Embryonic facial prominence (tissue), 1 donor: Measurements from ENCODE around the gene SMIM24.

Experiments used
- DNase-seq: peaks from one replicate; pipeline ENCODE4 v3.0.0-alpha.2; 2016; ENCODE audit errors: extremely low spot score

SMIM24 gene

DNA sequence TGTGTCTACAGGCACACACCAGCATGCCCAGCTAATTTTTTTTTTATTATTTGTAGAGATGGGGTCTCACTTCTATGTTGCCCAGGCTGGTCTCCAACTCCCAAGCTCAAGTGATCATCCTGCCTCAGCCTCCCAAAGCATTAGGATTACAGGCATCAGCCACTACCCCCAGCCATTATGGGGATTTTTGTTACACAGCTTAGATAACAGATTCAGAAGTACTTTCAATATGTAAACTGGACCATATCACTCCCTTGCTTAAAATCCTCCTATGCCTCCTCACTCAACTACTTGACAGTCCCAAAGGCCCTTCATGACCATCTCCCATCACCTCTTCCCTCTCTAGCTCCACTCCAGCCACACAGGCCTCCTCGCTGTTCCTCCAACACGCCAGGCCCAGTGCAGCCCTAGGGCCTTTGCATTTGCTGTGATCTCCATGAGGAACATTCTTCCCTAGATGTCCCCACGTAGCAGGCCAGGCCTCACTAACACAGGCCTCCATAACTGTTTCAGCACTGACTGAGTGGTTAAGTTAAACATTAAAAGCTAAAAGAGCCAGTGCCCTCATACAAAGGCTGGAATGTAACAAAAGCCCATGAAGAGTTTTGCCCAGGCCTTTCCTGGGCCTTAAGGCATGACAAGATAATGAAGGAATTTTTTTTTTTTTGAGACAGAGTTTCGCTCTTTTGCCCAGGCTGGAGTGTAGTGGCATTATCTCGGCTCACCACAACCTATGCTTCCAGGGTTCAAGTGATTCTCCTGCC lies 17.6 kb upstream of the SMIM24 start:
- DNase-seq = no peak

DNA sequence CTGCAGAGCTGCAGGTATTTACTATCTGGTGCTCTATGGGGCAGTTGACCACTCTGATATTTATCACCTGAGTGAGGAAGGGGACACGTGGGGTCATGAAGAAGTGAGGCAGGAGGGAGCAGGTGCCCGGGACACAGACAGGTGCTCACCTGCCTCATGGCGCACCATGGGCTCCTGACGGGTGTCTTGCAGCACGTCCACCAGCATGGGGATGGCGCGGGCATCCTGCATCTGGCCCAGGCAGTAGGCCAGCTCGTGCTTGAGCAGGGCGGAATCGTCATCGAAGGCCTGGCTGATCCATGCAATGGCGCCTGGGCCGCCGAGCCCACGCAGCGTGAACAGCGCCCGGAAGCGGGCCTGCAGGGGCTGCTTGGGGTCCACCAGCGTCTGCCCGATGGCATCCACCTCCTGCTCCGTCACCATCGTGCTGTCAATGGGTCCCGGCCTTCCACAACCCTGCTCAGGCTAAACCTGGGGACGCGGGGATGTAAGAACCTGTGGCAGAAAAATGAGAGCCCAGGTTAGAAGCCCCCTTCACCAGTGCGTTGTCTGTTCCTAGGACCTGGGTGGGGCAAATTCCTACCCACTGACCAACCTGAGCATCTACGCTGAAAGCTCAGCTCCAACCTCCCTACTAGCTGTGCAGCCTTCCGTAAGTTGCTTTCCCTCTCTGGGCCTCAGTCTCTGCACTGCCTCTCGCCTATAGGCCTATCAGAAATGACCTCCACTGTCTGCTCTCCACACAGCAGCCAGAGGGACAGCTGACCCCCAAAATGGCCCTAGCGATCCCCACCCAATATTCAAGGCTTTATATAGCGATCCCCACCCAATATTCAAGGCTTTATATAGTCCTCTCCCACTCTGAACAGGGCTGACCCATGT lies 16.3 kb upstream of the SMIM24 start:
- DNase-seq = no peak

DNA sequence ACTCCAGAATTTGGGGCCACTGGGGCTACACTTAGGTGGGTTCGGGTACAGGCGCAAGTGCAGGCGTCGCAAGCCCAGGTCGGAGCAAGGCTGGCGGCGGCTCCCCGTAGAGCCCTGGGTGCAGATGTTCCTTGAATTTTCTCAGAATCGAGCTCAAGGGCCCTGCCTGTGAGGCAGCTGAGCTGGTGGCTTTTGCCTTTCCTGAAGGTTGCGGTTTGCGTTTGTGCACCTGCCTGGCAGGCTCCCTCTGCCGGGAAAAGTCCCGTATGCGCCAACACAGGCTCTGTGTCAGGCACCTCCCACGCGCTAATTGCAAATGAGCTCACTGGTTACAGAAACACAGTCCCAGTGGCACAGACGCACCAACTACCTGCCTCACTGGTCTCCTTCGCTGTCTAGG lies 14.2 kb upstream of the SMIM24 start:
- no peak for DNase-seq

DNA sequence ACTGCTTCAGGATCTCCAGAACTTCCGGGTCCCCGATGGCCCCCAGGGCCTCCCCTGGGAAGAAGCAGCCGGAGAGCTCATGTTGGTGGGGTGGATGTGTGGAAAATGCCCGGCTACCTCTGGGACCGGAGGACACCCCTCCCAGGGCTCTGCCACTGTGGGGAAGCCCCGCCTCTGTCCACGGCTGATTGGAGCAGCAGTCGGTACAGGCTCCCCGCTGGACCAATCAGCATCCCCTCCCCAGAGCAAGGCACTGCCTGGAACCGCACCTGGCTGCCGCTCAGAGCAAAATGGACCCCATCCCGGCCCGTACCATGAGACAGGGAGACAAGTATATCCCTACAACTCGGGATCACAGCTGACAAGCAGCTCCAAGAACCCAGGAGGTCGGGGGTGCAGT lies 13.7 kb upstream of the SMIM24 start:
- no peak for DNase-seq

DNA sequence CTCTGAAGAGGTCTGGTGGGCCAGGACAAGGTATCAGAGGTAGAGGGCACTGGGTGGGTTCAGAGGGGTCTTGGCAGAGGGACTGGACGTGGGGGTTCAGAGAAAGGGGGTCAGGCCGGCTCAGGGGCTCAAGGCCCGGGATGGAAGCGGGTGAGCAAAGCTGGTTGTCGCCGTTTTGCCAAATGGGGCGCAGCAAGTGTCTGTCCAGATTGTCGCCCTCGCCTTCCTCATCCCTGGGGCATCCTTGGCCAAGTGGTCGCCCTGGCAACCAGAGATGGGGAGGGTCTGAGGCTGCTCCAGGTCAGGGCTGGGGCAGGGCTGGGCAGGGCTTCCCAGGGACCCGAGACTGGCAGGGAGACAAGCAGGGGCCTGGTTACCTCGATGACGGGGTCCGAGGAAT lies 13.3 kb upstream of the SMIM24 start:
- DNase-seq = no peak

DNA sequence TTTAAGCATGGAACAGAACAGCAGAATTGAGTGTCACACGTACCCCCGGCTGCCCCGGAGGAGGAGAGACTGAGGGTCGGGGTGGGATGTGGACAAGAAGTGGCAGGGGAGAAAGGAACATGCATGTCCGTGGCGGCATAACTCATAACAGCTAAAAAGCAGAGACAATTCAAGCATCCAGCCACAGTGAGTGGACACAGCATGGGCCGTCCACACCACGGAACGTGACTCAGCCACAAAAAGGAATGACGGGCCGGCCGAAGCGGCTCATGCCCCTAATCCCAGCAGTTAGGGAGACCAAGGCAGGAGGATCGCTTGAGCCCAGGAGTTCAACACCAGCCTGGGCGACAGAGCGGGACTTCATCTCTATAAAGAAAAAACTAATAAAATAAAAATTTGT lies 12.6 kb upstream of the SMIM24 start:
- DNase-seq = no peak

DNA sequence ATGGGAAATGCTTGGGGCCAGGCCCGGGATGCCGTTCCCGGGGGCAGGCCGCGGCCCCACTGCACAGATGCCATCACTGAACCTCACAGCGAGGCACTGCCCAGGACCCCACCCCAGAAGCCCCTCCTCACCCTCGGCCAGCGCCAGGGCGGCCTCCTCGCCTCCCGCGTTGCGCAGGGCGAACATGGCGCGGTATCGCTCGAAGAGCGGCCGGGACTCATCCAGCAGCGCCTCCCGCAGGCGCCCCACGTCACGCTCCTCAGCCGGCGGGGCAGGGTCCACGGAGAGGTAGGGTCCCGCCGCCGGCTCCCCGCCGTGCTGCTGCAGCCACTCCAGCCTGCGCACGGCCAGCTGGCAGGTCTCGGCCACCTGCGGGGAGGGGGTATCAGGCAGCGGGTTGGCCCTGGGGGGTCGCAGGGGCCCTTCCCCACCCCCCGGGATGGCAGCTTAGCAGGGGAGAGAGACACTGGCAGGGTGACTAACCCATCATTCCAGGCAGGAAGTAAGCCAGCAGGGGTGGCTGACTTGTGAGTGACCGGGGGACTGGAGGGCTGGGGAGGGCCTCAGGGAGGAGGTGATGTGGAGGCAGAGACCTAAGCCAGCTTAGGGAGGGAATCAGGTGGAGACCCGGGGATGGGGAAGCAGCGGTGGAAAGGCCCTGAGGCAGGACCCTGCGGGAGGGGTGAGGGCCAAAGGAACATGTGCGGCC lies 12.0 kb upstream of the SMIM24 start:
- DNase-seq = no peak

DNA sequence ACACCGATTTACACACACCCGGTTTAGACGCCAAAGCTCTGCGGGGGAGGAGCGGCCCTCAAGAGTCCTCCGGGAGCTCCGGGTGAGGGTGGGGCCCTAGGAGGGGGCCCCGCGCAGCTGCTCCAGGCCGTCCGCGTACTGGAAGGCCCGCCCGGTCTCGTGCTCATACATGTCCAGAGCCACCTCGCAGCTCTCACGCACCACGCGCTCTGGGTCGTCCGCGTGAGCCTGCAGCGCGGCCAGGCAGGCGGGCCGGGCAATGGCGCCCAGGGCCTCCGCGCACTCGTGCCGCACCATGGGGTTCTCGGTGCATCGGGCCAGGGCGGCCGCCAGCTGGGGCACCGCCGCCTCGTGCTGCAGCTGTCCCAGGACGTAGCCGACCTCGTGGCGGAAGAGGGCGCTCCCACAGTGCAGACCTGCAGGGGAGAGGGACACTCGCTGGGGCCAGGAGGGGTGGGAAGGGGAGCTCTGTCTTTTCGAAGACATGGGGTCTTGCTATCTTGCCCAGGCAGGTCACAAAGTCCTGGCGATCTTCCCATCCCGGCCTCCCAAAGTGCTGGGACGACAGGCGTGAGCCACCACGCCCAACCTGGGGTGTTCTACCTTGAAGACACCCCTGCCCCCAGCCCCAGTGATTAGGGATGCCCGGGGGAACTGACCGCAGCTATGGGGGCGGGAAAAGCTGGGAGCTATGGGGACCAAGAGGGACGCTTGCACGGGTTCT lies 11.2 kb upstream of the SMIM24 start:
- no peak for DNase-seq

DNA sequence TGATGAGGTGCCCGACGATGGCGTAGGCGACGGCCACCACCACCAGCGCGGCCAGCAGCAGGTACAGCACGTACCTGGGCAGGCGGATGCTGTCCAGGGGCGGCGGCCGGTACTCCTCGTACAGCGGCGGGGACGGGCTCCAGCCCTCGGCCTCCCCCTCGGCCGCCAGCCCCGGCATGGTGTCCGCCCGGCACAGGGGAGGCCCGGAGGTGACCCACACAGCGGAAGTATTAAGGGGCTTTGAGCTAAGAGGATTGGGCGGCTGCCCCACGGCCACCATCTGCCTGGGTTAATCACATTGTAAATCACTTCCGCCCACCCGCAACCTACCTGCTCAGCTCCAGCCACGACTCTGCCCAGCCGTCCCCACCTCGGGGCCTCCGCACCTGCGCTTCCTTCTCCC lies 2.9 kb upstream of the SMIM24 start, which contains the start of gene SMIM44:
TSS of gene SMIM44 (minus strand) at position 216 of the 403 bp plus-strand sequence. CDS start at position 178, 38 bp downstream.
- no peak for DNase-seq

DNA sequence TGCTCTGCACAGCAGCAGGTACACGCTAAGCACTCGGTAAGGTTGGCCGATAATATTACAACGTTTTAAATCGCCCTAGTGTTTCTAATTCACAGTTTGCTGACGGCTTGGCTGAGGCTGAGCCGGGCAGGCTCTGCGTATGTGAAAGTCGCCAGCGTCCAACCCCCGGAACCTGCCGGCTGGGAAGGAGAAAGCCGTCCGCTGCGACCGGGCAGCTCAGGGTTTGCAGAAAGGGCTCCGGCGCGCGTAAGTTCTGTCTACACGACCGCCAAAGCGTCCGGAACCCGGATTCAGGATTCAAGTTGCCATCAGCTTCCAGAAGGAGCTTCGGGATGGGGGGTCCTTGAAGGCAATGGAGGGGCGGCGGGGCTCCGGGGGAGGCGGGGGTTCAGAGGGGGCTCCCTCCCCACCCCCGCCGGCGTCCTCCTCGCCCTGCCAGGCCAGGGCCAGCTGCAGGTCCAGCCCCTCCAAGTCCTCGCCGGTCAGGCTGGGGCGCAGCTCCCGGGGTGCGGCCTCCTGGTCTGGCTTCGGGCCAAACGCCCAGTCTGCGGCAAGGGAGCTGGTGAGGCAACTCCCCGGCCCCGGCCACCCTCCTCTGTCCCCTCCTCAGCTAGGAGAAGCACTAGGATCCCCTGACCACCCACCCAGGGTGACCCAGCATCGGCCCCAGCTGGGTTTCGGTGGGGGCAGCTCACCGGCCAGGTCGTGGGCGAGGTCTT lies 2.3 kb upstream of the SMIM24 start:
- no peak for DNase-seq

DNA sequence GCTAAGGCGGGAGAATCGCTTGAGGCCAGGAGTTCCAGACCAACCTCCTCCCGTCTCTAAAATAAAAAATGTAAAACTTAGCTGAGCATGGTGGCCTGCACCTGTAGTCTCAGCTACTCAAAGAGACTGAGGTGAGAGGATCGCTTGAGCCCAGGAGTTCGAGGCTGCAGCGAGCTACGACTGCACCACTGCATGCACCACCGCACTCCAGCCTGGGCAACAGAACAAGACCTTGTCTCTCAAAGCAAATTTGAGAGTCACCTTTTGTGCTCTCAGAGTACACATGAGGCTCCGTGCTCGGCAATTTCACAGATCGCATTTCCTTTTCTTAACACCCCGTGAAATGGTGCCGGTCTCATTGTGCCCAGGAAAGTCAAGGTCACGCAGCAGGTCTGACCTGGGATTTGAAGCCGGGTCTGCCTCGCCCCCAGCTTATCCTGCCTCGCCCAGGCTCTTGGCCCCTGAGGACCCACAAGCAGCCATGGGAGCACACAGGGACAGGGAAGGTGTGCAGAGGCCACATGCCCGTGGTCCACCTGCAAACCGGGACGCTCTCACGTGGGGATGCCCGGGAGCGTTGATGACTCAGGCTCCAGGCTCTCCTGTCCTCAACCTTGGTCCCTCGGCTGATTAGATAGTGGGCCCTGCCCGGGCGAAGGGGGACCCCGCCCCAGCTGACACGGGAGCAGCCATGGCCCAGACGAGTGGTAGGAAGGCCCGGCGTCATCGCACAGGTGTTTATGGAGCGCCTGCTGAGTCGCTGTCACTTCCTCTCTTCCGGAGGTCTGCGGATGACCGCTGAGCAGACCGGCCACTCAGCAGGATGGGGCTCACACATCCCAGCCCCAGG lies 1.1 kb upstream of the SMIM24 start:
- DNase-seq = no peak

DNA sequence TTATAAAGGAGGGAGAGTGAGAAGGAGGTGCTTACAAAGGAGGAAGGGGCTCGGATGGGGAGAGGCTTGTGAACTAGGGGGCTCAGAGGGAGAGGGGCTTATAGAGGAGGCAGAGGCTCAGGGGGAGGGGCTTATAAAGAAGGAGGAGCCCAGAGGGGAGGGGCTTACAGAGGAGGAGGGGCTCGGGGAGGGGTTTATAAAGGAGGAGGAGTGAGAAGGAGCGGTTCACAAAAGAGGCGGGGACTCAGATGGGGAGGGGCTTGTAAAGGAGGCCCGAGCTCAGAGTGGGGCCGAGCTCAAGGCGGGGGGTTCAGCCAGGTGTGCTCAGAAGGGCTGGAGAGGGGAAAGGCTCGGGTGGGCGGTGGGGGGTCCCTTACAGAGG lies 500 bp downstream of the SMIM24 start:
- no peak for DNase-seq

DNA sequence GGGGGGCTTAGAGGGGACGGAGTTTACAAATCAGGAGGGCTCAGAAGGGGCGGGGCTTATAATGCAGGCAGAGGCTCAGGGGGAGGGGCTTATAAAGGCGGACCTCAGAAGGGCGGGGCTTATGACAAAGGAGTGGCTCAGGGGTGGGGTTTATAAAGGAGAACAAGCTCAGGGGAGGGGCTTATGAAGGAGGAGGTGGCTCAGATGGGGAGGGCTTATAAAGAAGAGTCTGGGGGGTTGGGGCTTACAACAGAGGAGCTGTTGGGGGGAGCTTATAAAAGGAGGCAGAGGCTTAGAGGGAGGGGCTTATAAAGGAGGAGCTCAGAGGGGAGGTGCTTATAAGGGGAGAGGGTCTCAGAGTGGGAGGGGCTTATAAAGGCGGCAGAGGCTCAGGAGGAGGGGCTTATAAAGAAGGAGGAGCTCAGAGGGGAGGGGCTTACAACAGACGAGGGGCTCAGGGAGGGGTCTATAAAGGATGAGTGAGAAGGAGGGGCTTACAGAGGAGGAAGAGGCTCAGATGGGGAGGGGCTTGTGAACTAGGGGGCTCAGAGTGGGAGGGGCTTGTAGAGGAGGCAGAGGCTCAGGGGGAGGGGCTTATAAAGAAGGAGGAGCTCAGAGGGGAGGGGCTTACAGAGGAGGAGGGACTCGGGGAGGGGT lies 1.0 kb downstream of the SMIM24 start:
- DNase-seq = no peak

DNA sequence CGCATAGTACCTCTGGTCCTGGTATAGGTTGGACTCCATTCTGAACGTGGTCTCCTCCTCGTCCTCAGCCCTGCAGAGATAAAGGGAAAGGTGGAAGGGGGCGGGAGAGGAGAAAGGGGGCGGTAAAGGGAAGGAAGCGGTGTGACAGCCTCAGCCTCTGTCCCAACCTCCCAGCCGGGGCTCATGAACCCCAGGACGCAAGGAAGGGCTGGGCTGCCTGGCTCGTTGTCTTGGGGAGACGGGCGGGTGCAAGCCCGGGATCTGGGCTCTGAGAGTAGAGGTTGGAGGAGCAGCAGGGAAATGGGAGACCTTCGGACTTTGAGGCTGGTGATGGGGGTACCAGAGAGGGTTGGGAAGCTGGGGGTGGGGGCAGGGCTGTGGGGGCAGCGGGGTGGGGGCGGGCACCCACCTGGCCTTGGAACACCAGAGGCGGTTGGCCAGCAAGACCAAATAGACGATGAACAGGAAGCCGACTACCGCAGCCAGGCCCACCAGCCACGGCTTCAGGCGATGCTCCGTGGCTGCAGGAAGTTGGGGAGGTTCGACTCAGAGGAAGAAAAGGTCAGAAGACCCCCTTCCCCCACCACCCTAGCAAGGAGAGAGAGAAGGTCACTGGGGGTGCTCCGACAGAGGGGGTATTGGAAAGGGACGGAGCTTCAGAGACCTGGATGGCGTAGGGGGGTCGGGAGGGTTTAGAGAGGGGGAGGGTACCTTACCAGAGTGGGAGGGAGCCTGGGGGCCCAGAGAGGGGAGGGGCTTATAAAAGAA lies 1.7 kb downstream of the SMIM24 start:
- DNase-seq = no peak

DNA sequence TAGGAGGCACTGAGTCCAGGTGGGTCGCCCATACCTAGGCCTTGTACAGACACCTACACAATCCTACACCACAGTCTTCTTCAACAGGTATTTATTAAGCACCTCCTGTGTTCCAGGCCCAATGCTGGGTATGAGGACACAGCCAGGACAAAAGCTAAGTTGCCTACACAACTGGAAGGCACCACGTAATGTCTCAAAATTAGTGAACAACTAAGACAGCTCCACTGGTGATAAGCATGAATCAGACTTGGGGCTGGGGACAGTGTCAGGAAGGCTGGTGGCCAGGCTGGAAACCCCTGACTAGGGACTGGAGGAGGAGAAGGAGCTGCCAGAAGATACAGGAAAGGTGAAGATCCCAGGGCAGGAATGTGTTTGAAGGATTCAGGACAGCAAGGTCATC lies 2.4 kb downstream of the SMIM24 start:
- DNase-seq = no peak

DNA sequence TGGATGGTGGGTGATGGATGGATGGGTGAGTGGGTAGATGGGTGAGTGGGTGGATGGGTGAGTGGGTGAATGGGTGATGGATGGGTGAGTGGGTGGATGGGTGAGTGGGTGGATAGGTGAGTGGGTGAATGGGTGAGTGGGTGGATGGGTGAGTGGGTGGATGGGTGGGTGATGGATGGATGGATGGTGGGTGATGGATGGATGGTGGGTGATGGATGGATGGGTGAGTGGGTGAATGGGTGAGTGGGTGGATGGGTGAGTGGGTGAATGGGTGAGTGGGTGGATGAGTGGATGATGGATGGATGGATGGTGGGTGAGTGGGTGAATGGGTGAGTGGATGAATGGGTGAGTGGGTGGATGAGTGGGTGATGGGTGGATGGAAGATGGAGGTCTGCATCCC lies 2.8 kb downstream of the SMIM24 start:
- no peak for DNase-seq

DNA sequence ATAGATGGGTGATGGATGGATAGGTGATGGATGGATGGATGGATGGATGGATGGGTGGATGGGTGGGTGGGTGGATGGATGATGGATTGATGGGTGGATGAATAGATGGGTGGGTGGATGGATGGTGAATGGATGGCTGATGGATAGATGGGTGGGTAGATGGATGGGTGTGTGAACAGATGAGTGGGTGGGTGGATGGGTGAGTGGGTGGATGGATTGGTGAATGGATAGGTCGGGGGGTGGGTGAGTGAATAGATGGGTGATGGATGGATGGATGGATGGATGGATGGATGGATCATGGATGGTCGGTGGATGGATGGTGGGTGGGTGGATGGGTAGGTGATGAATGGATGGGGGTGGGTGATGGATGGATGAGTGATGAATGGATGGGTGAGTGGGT lies 3.5 kb downstream of the SMIM24 start:
- no peak for DNase-seq

DNA sequence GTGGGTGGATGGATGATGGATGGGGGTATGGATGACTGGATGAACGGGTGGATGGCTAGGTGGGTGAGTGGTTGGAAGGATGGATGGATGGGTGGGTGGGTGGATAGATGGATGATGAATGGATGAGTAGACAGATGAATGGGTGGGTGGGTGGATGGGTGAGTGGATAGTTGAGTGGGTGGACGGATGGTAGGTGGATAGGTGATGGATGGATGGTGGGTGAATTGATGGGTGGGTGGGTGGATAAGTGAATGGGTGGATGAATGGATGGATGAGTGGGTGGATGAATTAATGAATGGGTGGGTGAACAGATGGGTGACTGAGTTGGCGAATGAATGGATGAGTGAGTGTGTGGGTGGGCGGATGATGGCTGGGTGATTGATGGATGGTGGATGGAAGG lies 4.9 kb downstream of the SMIM24 start:
- DNase-seq = no peak

DNA sequence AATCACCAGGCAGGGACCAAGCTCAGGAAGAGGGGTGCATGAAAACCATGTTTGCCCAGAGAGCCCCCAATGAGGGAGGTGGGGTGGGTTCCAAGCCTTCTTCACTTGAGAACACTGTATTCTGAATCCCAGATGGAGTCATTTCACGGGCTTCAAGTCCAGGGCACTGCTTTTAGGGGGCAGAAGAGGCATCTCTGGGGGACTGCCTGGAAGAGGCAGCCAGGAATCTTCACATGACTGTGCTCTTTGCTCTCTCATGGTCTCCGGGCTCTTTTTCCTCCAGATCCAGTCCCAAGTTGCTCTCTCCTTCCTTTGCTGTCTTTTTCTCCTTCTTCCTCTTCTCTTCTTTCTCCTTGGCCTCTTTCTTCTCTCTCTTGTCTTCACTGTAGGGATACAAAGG lies 5.7 kb downstream of the SMIM24 start:
- DNase-seq = no peak
